Measurements from ENCODE around the gene MYRIP.
"Not testable (repeated sequence)": the region's sequence is repeated elsewhere in the genome, so short reads cannot be mapped to it uniquely, and the experiment has no call there.

MYRIP gene

DNA sequence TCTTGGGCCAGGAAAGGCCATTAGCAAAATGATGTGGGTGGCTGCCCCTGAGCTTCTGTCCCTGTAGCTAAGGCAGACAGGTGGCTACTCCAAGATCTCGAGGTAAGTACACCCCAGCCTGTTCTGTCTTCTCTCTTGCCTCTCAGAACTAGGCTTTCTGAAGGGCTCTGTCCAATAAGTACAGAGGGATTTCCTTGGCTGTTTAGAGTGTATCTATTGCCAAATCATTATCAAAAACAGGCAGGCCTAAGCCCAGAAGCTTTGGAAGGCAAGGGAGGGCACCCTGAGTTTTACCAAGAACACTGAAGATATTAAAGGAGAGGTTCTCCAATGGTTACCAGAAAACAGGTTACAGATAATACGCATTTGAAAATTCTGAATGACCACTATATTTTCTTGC is 156.6 kb downstream of the MYRIP start:
- DNase-seq (ENCODE audit: low read depth in 2 of 2), result no peak

- DNase-seq (ENCODE audit: low read depth in 2 of 2), result no peak
Measured at GRCh38 chr3:39970982-39971381, 161.6 kb downstream of the MYRIP start.

- DNase-seq (ENCODE audit: low read depth in 2 of 2), result no peak
Measured at GRCh38 chr3:39971559-39972031, 162.2 kb downstream of the MYRIP start.

DNA sequence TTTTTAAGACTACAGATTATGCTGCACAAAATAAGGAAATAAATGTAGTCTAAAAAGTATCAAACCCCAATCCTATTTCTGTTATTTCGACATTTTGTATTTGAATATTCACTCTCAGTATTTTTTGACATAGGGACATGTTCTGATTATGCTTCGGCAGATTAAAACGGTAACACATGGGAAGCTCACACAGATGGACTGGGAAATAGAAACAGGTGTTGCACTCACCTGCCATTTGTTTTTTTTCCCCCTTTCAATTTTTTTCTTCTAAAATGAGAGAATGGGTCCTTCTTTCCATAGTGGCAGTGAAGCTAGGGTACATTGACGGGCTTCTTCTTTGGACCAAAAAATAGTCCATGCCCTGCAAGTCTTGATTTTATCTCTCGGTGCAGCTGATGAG is 163.1 kb downstream of the MYRIP start:
- DNase-seq (ENCODE audit: low read depth in 2 of 2), result no peak

- DNase-seq (ENCODE audit: low read depth in 2 of 2), result no peak
Measured at GRCh38 chr3:39977058-39977794, 167.8 kb downstream of the MYRIP start.

DNA sequence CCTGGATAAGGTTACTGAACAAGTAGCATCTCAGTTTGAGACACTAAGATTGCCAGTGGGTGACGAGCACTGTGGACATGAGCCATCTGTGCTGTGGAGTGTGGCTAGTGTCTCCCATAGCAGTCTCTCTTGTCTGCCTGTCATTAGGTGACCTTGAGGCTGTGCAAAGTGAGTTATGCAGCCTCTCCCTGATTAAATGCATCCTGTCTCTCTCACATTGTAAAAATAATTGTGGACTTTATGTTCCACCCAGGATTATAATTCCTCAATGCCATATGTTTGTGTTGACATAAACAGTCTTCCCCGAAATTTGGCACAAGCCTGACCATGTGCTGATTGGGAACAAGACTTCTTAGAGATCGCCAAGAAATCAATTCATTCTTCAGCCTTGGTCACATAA is 168.9 kb downstream of the MYRIP start:
- no peak for DNase-seq (ENCODE audit: low read depth in 2 of 2)

DNA sequence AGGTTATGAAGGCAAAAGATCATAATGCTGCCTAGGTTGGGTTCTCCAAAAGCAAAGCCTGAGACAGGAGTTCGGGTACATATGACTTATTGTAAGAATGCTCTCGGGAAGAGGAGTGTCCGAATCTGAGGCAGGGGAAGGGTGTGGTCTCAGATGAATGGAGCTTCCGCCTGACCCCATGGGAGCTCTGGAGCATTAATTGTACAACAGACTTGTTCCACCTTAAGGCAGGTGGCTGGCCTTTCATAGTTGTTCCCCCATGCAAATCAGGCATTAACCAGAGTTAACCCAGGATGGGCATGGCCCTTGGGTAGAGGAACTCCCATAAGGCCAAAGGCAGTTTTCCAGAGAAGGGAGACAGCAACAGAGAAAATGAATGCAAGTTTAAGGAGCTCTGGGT is 170.6 kb downstream of the MYRIP start:
- DNase-seq (ENCODE audit: low read depth in 2 of 2), result no peak

GRCh38 chr3:39980781-39981180 is 171.4 kb downstream of the MYRIP start:
- DNase-seq (ENCODE audit: low read depth in 2 of 2), result no peak

- DNase-seq (ENCODE audit: low read depth in 2 of 2), result no peak
Measured at GRCh38 chr3:39981547-39982184, 172.3 kb downstream of the MYRIP start.

DNA sequence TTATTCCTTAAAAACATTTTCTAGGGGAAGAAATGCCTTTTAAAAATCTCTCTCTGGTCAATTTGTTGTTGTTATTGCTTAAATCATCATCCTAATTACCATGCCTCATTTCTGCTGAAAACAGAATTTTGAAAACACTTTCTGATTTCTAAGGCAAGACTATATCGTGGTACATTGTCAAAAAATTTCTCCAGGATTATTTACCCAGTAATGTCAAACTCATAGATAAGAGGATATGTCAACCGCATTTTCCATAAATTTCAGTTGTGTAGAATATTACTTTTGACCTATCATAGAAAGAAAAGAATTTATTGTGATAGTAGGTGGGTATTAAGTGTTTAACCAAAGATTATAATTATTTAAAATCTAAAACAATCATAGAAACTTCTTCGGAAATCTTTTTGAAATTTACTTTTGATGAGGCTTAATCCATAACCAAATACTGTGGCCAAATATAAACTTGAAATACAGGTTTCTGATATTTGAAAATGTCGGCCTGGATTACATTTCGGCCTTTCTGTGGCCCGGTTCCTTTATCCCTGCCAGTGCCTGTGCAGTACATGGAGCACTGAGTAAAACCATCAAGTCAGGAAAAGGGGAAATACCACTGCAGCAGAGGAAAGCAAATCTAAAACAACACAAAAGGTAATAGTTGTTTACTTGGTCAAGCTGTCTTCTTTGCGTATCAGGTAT is 173.4 kb downstream of the MYRIP start:
- DNase-seq (ENCODE audit: low read depth in 2 of 2), result no peak

DNA sequence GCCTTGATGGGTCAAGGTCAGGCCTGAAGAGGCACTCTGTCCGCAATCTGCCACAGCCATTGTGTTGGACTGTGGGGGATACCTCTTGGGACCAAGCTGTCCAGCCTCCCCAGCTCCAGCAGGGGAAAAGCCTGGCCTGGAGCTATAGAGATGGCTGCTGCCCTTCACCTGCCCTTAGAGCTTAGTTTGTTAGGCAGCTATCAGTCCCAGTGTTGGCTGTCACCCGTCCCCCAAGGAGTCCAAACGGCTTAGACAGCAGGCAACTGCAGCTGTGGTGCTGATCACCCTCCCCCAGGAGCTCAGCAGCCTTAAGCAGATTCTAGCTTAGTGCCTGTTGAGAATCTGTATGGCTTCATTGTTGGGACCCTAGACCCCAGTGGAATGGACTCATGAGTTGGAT is 180.3 kb downstream of the MYRIP start:
- no peak for DNase-seq (ENCODE audit: low read depth in 2 of 2)

- DNase-seq (ENCODE audit: low read depth in 2 of 2), result no peak
Measured at GRCh38 chr3:39990532-39990931, 181.1 kb downstream of the MYRIP start.

- no peak for DNase-seq (ENCODE audit: low read depth in 2 of 2)
Measured at GRCh38 chr3:40008796-40009195, 199.4 kb downstream of the MYRIP start.

DNA sequence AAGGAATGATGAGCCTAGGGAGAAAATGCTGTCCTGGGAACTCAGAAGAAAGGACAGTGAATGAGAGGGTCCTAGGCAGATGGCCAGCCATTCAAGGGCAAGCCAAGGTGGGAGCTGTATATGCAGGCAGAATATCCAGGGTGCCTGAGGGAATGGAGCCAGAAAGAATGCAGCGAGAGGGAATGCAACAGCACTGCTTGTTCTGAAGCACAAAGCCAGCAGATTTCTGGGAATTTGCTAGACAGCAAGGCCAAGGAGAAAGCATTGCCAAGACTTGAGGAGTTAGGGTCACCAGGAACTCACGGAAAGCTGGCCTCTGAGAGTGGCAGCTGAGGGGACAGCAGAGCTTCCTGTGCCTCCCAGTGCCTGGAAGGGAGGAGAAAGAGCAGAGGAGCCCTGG is 200.6 kb downstream of the MYRIP start:
- DNase-seq (ENCODE audit: low read depth in 2 of 2), result no peak

DNA sequence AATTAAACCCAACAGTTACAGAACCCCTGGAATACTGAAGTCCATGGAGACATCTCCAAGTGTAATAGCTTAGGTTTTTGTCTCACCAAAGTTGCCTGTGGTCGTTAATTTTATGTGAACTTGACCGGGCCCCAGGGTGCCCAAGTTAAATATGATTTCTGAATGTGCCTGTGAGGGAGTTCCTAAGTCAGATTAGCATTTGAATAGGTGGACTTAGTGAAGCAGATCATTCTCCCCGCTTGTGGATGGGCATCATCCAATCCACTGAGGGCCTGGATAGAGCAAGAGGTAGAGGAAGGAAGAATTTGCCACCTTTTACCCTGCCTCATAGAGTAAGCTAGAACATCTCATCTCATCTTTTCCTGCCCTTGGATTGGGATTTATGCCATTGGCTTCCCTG is 203.0 kb downstream of the MYRIP start:
- no peak for DNase-seq (ENCODE audit: low read depth in 2 of 2)

DNA sequence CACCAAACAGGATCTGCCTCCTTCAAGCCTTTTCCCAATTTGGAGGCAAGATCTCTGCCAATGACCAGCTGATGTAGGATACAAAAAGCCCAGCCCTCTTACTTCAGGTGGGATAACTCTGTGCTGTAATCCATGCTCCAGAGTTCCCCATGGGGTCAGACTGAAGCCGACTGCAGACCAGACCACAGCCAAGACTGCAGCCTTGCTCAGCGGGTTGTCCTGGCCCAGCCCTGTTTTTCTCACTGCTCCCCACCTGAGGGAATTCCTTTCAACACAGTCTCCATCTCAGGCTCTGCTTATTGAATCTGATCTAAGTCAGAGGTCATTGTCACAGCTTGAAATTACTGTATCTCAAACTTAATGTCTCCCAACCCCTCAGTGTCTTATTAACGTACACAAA is 207.0 kb downstream of the MYRIP start:
- no peak for DNase-seq (ENCODE audit: low read depth in 2 of 2)

- no peak for DNase-seq (ENCODE audit: low read depth in 2 of 2)
Measured at GRCh38 chr3:40018369-40018768, 209.0 kb downstream of the MYRIP start.

DNA sequence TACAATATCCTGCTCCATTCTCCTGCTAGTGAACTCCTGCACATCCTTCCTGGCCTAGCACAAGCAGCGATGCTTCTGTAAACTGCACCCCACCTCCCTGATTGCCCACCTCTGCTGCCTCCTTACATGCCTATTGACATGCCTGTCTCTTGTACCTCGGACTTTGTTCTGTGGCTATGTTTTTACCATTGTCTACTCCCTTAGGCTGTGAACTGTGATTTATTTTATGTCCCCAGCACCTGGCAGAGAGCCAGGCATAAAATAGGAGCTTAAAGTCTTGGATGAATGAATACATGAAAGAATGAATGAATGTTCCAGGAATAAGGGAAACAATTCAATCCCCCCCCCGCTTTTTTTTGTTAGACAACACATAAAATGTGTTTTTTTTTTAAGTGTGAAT is 210.0 kb downstream of the MYRIP start:
- DNase-seq (ENCODE audit: low read depth in 2 of 2), result no peak

GRCh38 chr3:40020689-40021088 is 211.3 kb downstream of the MYRIP start:
- DNase-seq (ENCODE audit: low read depth in 2 of 2), result no peak

- no peak for DNase-seq (ENCODE audit: low read depth in 2 of 2)
Measured at GRCh38 chr3:40021338-40021737, 211.9 kb downstream of the MYRIP start.

DNA sequence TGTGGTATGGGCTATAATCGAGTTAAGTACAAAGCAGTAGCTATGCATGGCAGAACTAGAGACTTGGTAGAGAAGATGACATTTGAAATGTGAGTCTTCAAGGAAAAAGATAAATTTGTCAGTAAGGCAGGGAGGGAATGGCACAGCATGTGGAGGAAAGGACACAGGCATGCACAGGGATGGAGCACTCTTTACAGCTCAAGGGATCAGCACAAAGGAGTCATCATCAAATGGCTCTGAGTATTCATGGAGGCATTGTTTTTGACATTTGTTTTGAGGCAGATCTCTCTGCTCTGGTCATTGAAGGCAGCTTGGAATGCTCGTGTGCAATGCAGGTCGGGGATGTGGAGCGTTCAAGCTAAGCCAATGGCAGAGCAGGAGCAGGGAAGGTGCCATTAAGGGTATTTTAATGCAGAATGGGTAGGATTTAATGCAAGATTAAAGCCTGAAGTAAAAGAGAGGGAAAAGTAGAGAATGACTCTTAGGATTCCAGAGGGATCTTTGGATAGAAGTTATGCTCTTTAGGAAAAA is 213.0 kb downstream of the MYRIP start:
- no peak for DNase-seq (ENCODE audit: low read depth in 2 of 2)

- DNase-seq (ENCODE audit: low read depth in 2 of 2), result no peak
Measured at GRCh38 chr3:40024526-40024925, 215.1 kb downstream of the MYRIP start.

GRCh38 chr3:40025892-40026291 is 216.5 kb downstream of the MYRIP start:
- DNase-seq (ENCODE audit: low read depth in 2 of 2), result not testable (repeated sequence)

Measured in stimulated activated CD8-positive, alpha-beta memory T cell treated with anti-CD3 and anti-CD28 coated beads, Interleukin-2, amount 100 ng/mL, for 48 hours (primary cell).